Measurements from ENCODE around the gene EIF3D.

Gene EIF3D

DNA sequence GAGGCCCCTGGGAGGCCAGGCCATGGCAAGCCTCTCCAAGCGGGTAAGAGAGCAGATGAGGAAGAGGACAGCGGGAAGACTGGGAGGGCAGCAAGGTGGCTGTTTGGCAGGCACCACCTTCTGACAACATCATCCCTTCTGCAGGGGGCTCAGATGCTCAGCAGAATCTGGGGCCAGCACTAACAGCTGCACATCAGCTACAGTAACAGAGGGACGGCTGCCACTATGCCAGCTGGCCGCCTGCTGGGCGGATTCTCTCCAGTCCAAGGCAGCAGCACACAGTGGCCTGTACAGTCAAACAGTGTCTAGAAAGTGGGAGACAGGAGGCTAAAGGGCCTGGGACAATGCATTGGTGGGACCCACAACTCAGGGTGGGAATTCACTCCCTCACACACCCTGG is 36.9 kb downstream of the EIF3D start:
- Histone ChIP-seq H3K27ac (replicated peaks) (no peak overlapping the region), H3K27me3 (ENCODE audit: insufficient read depth, poor library complexity, severe bottlenecking) (no peaks in the 10 kb centered on the region), H3K4me3 (replicated peaks; ENCODE audit: insufficient read depth, low read length) (no peak overlapping the region)
- TF ChIP-seq GABPA (IDR thresholded peaks at IDR 0.05; ENCODE audit: low read depth): no peak
- TF ChIP-seq, protein P1, sequence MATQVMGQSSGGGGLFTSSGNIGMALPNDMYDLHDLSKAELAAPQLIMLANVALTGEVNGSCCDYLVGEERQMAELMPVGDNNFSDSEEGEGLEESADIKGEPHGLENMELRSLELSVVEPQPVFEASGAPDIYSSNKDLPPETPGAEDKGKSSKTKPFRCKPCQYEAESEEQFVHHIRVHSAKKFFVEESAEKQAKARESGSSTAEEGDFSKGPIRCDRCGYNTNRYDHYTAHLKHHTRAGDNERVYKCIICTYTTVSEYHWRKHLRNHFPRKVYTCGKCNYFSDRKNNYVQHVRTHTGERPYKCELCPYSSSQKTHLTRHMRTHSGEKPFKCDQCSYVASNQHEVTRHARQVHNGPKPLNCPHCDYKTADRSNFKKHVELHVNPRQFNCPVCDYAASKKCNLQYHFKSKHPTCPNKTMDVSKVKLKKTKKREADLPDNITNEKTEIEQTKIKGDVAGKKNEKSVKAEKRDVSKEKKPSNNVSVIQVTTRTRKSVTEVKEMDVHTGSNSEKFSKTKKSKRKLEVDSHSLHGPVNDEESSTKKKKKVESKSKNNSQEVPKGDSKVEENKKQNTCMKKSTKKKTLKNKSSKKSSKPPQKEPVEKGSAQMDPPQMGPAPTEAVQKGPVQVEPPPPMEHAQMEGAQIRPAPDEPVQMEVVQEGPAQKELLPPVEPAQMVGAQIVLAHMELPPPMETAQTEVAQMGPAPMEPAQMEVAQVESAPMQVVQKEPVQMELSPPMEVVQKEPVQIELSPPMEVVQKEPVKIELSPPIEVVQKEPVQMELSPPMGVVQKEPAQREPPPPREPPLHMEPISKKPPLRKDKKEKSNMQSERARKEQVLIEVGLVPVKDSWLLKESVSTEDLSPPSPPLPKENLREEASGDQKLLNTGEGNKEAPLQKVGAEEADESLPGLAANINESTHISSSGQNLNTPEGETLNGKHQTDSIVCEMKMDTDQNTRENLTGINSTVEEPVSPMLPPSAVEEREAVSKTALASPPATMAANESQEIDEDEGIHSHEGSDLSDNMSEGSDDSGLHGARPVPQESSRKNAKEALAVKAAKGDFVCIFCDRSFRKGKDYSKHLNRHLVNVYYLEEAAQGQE (IDR thresholded peaks at IDR 0.05; ENCODE audit: insufficient replicate concordance, low read depth): no peak
- TF ChIP-seq, protein P2, sequence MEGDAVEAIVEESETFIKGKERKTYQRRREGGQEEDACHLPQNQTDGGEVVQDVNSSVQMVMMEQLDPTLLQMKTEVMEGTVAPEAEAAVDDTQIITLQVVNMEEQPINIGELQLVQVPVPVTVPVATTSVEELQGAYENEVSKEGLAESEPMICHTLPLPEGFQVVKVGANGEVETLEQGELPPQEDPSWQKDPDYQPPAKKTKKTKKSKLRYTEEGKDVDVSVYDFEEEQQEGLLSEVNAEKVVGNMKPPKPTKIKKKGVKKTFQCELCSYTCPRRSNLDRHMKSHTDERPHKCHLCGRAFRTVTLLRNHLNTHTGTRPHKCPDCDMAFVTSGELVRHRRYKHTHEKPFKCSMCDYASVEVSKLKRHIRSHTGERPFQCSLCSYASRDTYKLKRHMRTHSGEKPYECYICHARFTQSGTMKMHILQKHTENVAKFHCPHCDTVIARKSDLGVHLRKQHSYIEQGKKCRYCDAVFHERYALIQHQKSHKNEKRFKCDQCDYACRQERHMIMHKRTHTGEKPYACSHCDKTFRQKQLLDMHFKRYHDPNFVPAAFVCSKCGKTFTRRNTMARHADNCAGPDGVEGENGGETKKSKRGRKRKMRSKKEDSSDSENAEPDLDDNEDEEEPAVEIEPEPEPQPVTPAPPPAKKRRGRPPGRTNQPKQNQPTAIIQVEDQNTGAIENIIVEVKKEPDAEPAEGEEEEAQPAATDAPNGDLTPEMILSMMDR (IDR thresholded peaks at IDR 0.05; ENCODE audit: insufficient read depth, low read length): no peak
- no peak for TF ChIP-seq POLR2AphosphoS5 (IDR thresholded peaks at IDR 0.05; ENCODE audit: low read depth)
- TF ChIP-seq SPI1 (IDR thresholded peaks at IDR 0.05; ENCODE audit: borderline replicate concordance, low read depth): no peak
- DNase-seq (ENCODE audit: low read depth in 1 of 2, low spot score in 1 of 2): no peak

DNA sequence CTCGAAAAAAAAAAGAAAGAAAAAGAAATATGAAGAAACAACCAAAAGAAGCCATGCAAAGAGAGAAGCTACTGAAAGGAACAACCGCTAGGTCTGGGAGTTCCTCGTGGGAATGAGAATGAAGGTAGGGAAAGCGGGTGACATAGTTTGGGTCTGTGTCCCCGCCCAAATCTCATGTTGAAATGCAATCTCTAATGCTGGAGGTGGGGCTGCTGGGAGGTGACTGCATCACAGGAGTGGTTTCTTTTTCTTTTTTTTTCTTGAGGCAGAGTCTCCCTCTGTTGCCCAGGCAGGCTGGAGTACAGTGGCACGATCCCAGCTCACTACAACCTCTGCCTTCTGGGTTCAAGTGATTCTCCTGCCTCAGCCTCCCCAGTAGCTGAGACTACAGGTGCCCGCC is 37.8 kb downstream of the EIF3D start:
- Histone ChIP-seq H3K27ac (replicated peaks) (no peak overlapping the region), H3K4me3 (replicated peaks; ENCODE audit: insufficient read depth, low read length) (no peak overlapping the region), H3K27me3 (ENCODE audit: insufficient read depth, poor library complexity, severe bottlenecking) (no peaks in the 10 kb centered on the region)
- no peak for DNase-seq (ENCODE audit: low read depth in 1 of 2, low spot score in 1 of 2)
- TF ChIP-seq, protein P1 (IDR thresholded peaks at IDR 0.05; ENCODE audit: insufficient replicate concordance, low read depth): no peak

DNA sequence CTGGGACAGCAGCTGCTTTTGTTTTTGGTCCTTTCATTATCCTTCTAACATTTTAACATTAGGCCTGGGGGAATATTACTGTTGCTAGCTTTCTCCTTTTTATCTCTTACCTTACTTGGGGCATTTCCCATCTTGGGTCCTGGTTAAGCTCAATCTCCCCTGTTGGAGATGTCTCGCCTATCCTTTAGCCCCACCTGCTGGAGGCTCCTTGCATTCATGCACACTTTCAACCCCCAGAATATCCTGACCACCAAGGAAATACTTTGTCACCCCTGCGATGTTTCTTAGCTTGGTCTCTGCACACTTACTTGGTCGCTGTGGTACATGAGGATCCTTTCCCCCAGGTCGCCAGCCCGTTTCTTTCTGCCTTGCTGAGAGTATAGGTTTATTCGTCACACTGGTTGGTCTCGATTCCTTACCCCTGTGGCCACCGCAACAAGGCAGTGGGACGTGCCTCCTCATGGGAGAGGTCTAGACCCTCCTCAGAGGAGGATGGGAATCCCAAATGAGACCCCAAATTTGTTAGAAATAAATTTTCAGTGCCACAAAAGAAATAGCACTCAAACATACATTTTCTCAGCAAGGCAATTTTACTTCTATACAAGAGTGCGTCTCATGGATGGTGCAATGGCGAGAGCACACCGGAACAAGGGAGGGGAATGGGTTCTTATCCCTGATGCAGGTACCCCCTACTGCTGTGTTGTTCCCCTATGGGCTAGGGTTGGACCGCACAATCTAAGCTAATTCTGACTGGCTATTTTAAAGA is 42.2 kb downstream of the EIF3D start:
- H3K27me3 ChIP-seq (ENCODE audit: insufficient read depth, poor library complexity, severe bottlenecking): no peaks in the 10 kb centered on the region
- peak in 1 of 2 experiments; percentile 53 for DNase-seq (ENCODE audit: low read depth in 1 of 2, low spot score in 1 of 2)
- no peak overlapping the region for H3K4me3 ChIP-seq (replicated peaks; ENCODE audit: insufficient read depth, low read length)
- H3K27ac ChIP-seq (replicated peaks): no peak overlapping the region
- TF ChIP-seq, protein P2 (IDR thresholded peaks at IDR 0.05; ENCODE audit: insufficient read depth, low read length): peak; percentile 61
- TF ChIP-seq, protein P1 (IDR thresholded peaks at IDR 0.05; ENCODE audit: insufficient replicate concordance, low read depth): no peak
